AG09309 (cell line): Measurements from ENCODE around the gene FOXL1.

ENCODE experiments used
- DNase-seq: peaks from one replicate; pipeline ENCODE4 v3.0.0-alpha.2; 2010; ENCODE audit warnings: low read depth
- H3K4me3 ChIP-seq: 2 replicates; pipeline ENCODE4 v1.5.1; 2011; ENCODE audit warnings: mild to moderate bottlenecking, low read depth, low read length, moderate library complexity; ENCODE audit not compliant: control insufficient read depth
- TF ChIP-seq, protein P1 (sequence below): IDR thresholded peaks from 2 replicates; pipeline ENCODE4 v1.5.1; 2011; ENCODE audit warnings: mild to moderate bottlenecking, low read depth, low read length, inconsistent platforms; ENCODE audit not compliant: insufficient read depth, control insufficient read depth; ENCODE audit errors: missing control alignments

The FOXL1 gene

DNA sequence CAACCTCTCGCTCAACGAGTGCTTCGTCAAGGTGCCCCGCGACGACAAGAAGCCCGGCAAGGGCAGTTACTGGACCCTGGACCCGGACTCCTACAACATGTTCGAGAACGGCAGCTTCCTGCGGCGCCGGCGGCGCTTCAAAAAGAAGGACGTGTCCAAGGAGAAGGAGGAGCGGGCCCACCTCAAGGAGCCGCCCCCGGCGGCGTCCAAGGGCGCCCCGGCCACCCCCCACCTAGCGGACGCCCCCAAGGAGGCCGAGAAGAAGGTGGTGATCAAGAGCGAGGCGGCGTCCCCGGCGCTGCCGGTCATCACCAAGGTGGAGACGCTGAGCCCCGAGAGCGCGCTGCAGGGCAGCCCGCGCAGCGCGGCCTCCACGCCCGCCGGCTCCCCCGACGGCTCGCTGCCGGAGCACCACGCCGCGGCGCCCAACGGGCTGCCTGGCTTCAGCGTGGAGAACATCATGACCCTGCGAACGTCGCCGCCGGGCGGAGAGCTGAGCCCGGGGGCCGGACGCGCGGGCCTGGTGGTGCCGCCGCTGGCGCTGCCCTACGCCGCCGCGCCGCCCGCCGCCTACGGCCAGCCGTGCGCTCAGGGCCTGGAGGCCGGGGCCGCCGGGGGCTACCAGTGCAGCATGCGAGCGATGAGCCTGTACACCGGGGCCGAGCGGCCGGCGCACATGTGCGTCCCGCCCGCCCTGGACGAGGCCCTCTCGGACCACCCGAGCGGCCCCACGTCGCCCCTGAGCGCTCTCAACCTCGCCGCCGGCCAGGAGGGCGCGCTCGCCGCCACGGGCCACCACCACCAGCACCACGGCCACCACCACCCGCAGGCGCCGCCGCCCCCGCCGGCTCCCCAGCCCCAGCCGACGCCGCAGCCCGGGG lies 10.4 kb upstream of the FOXL1 start:
- TF ChIP-seq, protein P1, sequence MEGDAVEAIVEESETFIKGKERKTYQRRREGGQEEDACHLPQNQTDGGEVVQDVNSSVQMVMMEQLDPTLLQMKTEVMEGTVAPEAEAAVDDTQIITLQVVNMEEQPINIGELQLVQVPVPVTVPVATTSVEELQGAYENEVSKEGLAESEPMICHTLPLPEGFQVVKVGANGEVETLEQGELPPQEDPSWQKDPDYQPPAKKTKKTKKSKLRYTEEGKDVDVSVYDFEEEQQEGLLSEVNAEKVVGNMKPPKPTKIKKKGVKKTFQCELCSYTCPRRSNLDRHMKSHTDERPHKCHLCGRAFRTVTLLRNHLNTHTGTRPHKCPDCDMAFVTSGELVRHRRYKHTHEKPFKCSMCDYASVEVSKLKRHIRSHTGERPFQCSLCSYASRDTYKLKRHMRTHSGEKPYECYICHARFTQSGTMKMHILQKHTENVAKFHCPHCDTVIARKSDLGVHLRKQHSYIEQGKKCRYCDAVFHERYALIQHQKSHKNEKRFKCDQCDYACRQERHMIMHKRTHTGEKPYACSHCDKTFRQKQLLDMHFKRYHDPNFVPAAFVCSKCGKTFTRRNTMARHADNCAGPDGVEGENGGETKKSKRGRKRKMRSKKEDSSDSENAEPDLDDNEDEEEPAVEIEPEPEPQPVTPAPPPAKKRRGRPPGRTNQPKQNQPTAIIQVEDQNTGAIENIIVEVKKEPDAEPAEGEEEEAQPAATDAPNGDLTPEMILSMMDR = peak; percentile 7
- no peak for DNase-seq
- H3K4me3 ChIP-seq = peak overlapping the region; percentile 88

DNA sequence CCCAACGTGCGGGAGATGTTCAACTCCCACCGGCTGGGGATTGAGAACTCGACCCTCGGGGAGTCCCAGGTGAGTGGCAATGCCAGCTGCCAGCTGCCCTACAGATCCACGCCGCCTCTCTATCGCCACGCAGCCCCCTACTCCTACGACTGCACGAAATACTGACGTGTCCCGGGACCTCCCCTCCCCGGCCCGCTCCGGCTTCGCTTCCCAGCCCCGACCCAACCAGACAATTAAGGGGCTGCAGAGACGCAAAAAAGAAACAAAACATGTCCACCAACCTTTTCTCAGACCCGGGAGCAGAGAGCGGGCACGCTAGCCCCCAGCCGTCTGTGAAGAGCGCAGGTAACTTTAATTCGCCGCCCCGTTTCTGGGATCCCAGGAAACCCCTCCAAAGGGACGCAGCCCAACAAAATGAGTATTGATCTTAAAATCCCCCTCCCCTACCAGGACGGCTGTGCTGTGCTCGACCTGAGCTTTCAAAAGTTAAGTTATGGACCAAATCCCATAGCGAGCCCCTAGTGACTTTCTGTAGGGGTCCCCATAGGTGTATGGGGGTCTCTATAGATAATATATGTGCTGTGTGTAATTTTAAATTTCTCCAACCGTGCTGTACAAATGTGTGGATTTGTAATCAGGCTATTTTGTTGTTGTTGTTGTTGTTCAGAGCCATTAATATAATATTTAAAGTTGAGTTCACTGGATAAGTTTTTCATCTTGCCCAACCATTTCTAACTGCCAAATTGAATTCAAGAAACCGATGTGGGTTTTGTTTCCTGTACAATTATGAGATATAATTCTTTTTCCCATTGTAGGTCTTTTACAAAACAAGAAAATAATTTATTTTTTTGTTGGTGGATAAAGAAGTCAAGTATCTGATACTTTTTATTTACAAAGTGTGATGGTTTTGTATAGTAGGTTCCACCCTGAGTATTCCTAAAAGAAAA lies 9.4 kb upstream of the FOXL1 start:
- DNase-seq = no peak
- peak overlapping the region; percentile 88 for H3K4me3 ChIP-seq
- TF ChIP-seq, protein P1 = no peak

DNA sequence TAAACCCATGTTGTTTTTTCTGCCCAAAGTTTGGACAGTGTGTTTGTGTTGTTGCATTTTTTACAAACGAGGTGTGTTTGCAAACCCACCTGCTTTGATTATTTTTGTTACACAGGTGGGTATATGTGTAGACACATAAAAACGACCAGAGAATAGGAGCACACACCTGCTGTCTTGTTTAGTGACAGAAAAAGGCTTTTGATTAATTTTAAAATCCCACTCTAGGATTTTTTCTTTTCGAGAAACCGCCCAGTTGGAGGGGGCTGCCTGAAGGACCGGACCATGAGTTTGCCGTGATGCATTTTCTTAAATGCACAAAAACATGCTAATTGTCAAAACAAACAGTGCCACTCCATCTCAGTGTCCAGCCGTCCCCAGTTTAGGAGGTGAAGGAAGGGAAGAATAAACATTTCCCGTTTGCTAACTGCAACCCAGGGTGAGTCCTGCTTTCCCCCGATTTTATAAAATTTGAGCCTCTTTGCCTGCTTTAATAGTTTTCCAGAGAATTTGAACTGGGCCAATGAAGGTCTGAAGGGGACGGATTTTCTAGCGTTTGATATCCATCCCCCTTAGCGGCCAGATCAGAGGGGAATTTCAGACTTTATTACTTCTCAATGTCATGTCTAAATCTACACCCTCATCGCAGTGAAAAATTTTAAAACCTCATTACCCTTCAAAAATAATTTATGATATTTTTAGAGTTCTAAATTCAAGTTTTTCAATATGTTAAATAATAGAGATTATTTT lies 8.5 kb upstream of the FOXL1 start:
- peak overlapping the region; percentile 88 for H3K4me3 ChIP-seq
- TF ChIP-seq, protein P1 = no peak
- no peak for DNase-seq

DNA sequence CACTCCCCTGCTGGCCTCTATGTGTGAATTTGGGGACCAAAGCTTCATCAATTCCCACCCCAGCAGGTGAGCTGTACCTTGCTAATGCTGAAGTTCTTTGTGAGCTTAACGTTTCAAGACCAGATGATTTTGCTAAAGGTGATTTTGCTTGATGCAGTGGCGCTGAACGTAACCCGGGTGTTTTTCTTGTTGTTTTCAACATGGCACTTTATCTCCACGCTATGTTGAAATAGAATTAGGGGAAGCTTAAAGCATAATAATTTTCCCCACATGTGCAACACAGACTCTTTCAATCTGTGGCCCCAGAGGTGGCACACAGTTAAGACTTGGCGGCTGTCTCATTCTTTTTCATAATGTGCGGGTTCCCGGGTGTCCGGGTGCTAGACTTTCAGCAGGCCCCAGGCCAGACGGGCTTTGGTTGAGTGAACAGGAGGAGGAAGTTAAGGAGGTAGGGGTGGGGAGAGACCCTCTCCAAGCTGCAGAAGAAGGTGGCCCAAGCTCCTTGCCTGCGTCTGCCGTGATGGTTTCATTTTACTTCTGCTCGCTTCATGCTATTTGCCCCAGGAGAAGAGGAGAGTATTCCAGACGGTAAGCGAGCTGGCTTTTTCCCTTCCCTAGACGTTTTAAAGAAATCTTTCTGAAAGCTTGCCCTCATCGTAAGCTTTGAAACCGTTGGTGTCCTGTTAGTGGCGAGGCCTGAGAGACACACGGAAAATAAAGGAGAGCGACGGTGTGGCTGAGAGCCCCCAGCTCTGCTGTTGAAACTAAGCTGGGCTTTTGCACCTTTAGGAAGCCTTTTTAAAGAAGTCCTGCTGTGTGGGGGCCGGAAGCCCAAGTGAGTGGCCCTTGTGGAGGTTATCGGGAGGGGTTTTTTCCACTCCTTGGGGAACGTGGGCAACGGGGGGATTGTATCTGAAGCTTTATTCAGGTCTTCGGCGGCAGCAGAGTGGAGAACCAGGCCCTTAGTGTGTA lies 7.5 kb upstream of the FOXL1 start:
- H3K4me3 ChIP-seq = peak overlapping the region; percentile 88
- no peak for DNase-seq
- TF ChIP-seq, protein P1 = no peak

DNA sequence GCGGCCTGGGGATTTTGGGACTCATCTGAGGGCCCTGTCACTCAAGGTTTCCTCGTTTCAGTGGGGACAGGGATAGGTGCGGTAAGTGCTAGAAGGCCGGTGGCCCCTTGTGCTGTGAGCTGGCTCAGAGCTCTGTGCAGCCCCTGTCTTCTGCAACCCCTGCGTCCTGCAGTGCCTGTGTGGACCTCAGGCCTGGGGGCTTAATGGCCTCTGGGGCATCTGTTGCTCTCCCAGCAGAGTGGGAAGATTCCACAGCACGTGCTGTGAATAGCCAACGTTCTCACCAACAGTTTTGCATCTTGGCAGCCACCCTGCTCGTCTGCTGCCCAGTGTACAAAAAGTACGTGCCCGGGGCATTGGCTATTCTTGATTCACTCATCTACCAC lies 6.8 kb upstream of the FOXL1 start:
- no peak for DNase-seq
- H3K4me3 ChIP-seq = no peak overlapping the region
- TF ChIP-seq, protein P1 = no peak
